K562 treated with DMSO at 1 percent for 48 hours (cell line): ENCODE data around the gene LSR. TPM values are rescaled to one million over a fixed set of nuclear protein-coding genes. Genes with fewer than 3 reads are reported as not detected.

ENCODE experiments used
- total RNA-seq: library from RNA; unstranded; fragments of 300-600 nt; gene quantifications from 2 replicates; pipeline ENCODE4 v1.2.3, GENCODE V29; 2022; ENCODE audit warnings: low replicate concordance; ENCODE audit errors: extremely low read depth

Gene LSR
- total RNA-seq = not detected in 2 replicates

DNA sequence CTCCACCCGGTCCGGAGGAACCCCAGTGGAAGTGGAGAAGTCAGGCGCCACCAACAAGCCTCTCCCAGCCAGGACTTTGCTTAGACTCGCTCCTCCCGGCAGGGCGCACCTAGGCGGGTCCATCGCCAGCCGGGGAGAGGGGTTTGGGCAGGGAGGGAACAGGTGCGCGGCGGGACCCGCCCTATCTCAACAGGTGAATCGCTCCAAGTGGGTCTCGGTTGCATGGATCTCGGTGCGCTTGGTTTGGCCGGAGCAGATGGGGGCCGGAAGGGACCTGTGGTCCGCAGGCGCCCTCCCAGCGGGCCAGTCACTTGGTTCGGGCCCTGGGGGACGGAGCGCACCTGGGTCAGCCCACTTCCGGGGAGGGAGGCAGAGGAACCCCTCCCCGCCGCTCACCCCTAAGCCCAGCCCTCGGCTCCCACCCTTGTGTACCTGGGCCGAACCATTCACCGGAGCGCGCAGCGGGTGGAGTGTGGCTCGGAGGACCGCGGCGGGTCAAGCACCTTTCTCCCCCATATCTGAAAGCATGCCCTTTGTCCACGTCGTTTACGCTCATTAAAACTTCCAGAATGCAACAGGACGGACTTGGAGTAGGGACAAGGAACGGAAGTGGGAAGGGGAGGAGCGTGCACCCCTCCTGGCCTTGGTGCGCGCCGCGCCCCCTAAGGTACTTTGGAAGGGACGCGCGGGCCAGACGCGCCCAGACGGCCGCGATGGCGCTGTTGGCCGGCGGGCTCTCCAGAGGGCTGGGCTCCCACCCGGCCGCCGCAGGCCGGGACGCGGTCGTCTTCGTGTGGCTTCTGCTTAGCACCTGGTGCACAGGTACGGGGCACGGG is at the start of gene LSR:
Gene LSR, plus strand, starts transcription at position 693 of the 836 bp plus-strand sequence. Its CDS starts 21 bp downstream, at position 714.

DNA sequence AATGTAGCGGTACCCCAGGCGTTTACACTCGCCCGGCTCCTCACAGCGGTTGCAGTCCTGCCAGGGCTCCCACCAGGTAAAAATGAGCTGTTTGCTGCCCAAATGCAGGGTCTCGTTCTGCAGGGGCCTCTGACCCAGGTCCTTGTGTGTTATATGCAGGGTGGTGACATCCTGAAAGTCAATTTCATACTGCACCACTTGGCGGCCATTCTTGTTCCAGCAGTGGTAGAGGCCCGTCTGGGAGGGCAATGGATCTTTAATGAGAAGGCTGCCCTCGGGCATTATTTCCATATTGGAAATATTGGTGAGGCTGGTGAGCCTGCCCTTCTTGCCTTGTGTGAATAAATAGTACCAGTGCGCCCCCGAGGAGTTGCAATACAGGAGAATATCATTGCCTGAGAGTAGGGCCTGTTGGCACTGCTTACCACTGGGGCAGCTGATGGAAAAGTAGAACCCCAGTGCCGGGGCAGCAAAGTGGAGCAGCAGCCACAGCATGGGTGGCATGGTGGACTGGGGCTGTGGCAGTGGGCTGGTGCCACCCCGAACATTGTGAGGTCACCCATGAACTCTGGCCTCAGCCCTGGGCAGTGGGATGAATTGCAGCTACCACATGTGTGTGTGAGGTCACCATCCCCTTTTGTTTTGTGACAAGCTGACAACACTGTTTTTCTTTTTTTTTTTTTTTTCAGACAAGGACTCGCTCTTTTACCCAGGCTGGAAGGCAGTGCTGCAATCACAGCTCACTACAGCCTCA is 20.4 kb upstream of the LSR start, which contains the start of gene FAM187B:
Gene FAM187B, minus strand, starts transcription at position 563 of the 754 bp plus-strand sequence. Its CDS starts 59 bp downstream, at position 504.

GRCh38 chr19:35268536-35269437 is 20.0 kb downstream of the LSR start, which contains the start of gene USF2:
TSS of gene USF2 (plus strand) at chr19:35268962. CDS start at chr19:35269102, 140 bp downstream.

DNA sequence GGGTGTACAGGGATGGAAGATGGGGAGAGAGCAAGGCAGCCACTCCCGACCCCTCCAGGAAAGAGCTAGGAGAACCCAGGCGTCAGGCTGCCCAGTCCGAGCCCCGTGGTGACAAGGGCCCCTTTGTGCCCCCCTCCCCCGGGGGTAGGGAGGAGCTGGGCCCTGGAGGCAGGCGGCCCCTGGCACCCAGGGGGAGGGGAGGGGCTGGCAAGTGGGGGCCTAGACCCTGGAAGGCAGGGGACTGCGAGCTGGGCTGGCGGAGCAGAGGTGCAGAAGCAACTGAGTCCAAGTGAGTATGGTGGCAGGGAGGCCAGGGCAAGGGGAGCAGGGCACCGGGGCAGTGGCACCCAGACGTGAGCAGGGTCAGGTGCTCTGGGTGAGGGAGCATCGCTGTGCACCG is 43.1 kb downstream of the LSR start, which contains the start of gene MAG:
Gene MAG, plus strand, starts transcription at position 246 of the 400 bp plus-strand sequence. CDS start 3,248 bp downstream, outside the sequence.

Other genes starting within 250 kb of the LSR start
- gene GRAMD1A, start 248.7 kb upstream of the LSR start, total RNA-seq = not detected in 2 replicates
- not detected in 2 replicates for gene SCN1B, start 218.5 kb upstream of the LSR start, total RNA-seq
- not detected in 2 replicates for gene HPN, start 207.3 kb upstream of the LSR start, total RNA-seq
- not detected in 2 replicates for gene FXYD3, start 133.2 kb upstream of the LSR start, total RNA-seq
- gene LGI4, start 113.9 kb upstream of the LSR start, total RNA-seq = not detected in 2 replicates
- not detected in 2 replicates for gene FXYD1, start 110.2 kb upstream of the LSR start, total RNA-seq
- gene FXYD7, start 105.7 kb upstream of the LSR start, total RNA-seq = not detected in 2 replicates
- 359 TPM in 1 of 2 replicates, not detected in the other for gene FXYD5, start 94.3 kb upstream of the LSR start, total RNA-seq
- gene FAM187B, start 20.3 kb upstream of the LSR start, total RNA-seq = not detected in 2 replicates
- not detected in 2 replicates for gene USF2, start 20.0 kb downstream of the LSR start, total RNA-seq
- not detected in 2 replicates for gene HAMP, start 33.5 kb downstream of the LSR start, total RNA-seq
- not detected in 2 replicates for gene MAG, start 43.2 kb downstream of the LSR start, total RNA-seq
- not detected in 2 replicates for gene CD22, start 80.2 kb downstream of the LSR start, total RNA-seq
- not detected in 2 replicates for gene FFAR1, start 98.9 kb downstream of the LSR start, total RNA-seq
- gene FFAR3, start 109.5 kb downstream of the LSR start, total RNA-seq = not detected in 2 replicates
- gene GPR42, start 122.1 kb downstream of the LSR start, total RNA-seq = not detected in 2 replicates
- gene FFAR2, start 199.3 kb downstream of the LSR start, total RNA-seq = not detected in 2 replicates
- gene KRTDAP, start 241.5 kb downstream of the LSR start, total RNA-seq = not detected in 2 replicates